HG03108 (cell line): Measurements from ENCODE around the gene SYNGR2.

Experiments used
- ATAC-seq: cut with Tn5 transposase; IDR thresholded peaks from one replicate; pipeline ENCODE4 v1.9.1; 2021; ENCODE audit warnings: moderate library complexity; ENCODE audit not compliant: unreplicated experiment

Gene SYNGR2

DNA sequence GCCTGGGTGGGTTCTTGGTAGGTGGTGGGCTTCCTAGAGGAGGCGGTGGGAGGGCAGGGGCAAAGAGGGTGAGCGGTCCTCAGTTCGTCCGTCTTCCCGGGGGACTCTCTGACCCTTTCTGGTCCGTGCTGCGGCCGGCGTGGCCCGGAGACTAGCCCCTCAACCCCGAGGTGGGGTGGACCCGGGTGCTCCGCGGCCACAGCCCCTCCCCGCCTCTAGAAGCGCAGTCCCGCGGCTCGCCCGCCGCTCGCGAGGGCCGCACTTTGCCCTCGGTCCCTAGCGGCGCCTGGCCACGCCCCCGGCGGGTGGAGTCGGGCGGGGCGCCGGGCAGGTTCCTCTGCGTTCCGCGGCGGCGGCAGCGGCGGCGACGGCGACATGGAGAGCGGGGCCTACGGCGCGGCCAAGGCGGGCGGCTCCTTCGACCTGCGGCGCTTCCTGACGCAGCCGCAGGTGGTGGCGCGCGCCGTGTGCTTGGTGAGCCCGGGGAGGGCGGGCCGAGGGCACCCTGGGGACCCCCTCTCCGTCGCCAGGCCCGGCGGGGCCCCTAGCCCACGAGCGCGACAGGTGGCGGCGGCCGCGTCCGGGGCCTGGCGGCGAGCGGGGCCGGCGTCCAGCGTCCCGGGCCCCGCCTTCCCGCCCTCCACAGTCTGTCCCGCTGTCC is at the start of gene SYNGR2:
Gene SYNGR2, plus strand, starts transcription at position 340 of the 661 bp plus-strand sequence. Its CDS starts 36 bp downstream, at position 376.
- ATAC-seq: peak; percentile 46

GRCh38 chr17:78118801-78119241 is 49.6 kb upstream of the SYNGR2 start:
- ATAC-seq: no peak

DNA sequence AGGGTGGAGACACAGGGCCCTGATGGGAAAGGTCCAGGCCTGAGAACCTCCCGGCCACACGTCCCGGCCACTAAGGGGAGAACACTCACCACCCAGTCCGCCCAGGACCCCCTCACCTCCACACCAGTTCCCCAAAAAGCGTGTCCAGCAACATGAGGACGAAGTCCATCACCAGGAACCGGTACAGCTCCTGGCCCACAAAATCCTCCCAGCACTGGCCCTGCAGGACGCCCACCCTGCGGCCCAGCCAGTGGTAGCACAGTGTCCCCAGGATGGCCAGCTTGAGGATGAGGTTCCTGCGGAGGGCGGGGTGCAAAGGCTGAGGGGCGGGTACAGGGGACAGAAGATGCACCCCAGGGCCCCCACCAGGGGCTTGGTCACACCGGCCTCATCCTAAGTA is 47.8 kb upstream of the SYNGR2 start:
- ATAC-seq: no peak

DNA sequence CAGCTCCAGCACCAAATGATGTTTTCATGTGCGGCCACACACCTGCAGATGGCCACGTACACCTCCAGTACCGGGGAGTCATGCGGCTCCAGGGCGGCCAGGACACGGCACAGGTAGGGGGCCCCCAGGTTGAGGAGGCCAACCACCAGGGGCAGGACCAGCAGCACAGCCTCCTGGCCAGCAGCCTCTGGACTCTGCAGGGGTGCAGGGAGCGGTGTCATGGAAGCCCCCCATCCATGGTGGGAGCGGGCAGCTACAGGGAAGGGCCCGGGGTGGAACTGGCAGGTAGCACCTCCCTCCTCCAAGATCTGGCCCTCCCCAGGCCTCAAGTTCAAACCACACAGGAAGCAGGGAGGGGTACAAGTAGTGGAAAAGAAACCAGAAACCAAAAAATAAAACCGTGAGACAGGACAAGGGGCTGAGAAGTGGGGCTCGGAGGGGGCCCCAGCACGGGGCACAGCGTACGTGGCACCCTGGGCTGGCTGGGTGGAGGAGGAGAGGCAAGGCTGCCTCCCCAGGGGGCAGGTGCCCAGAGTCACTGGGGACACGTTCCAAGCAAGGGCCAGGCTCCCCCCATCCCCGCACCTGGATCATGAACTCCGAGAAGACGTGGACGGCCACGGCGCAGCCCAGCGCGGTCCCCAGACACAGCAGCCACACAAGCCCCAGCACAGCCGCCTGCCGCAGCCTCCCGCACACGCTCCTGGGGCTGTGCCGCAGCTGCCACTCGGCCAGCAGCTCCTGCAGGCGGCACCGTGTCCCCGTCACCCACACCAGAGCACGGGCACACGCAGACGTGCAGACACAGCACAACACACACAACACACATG is 47.2 kb upstream of the SYNGR2 start:
- no peak for ATAC-seq

GRCh38 chr17:78121801-78122215 is 46.6 kb upstream of the SYNGR2 start:
- ATAC-seq: no peak

GRCh38 chr17:78122216-78122930 is 46.0 kb upstream of the SYNGR2 start:
- ATAC-seq: no peak

DNA sequence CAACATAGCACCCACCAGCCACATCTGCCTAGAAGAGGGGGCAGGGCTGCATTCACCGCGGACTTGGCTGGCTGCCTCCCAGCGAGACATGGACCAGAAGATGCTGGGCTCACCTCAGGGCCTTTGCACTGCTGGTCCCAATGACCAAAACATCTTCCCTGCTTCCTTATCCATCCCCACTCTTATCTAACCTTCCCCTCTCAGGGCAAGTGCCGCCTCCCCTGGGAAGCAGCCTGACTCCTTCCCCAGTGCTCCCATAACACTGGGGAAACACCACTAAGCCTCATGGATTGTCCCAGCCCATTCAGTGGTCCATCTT is 45.5 kb upstream of the SYNGR2 start:
- ATAC-seq: no peak

DNA sequence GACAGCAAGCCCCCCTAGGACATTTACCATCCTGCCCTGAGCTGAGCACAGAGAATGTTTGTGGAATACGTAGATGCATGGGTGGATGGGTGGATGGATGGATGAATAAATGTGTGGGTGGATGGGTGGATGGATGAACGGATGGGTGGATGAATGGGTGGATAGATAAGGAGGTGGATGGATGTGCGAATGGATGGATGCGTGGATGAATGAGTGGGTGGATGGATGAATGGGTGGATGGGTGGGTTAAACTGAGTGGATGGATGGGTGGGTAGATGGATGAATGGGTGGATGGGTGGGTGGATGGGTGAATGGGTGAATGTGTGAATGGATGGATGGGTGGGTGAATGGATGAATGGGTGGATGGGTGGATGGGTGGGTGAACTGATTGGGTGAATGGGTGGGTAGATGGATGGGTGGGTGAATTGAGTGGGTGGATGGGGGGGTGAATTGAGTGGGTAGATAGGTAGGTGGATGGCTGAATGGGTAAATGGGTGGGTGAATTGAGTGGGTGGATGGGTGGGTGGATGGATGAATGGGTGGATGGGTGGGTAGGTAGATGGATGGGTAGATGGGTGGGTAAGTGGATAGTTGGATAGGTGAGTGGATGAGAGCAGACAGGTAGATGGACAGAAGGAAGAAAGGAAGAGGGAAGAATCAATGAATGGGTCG is 45.0 kb upstream of the SYNGR2 start:
- no peak for ATAC-seq

DNA sequence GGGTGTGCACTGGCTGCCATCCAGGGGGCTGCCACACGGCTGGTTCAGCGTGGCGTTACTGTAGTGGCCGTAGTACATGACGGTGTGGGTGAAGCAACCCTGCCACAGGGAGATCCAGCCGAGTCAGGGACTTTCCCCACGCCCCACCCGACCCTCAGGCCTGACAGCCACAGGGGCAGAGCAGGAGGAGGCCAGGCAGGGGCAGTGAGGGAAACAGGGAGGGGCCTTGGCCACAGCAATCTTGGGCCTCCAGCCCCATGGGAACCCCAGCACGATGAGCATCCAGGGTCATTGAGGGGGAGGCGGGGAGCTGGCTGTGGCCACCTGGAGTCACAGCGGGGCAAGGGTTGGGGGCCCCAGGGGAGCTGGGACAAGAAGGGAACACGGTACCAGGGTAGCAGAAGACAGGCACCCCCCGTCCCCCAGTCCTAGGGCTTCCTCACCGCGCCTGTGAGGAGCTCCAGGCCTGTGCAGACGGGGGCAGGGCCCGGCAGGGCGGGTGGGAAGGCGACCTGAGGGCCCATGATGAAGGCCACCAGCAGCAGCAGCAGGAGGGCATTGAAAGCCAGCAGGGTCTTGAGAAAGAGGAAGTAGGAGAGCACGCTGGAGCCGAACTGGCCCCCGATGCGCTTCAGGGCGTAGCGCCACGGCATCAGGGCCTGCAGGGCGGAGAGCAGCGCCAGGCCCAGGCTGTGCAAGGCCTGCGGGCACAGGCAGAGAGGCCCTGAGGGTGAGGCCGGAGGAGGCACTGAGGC is 44.1 kb upstream of the SYNGR2 start:
- ATAC-seq: no peak

DNA sequence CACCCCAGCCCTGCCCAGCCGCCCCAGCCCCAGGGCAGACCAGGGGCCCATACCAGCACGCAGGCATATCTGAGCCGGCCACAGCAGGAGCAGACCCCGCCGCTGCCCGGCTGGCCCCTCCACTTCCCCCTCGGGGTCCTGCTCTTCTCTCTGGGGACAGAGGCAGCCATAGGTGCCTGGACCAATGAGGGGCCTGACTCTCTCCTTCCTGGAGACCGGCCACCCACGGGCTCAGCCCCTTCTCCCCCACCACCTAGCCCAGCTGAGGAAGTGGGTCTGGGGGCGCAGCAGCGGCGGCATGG is 43.6 kb upstream of the SYNGR2 start:
- ATAC-seq: no peak

- no peak for ATAC-seq
Observed at GRCh38 chr17:78125138-78125913, 43.1 kb upstream of the SYNGR2 start.

- no peak for ATAC-seq
Observed at GRCh38 chr17:78125976-78126894, 42.1 kb upstream of the SYNGR2 start.

- no peak for ATAC-seq
Observed at GRCh38 chr17:78126895-78127238, 41.5 kb upstream of the SYNGR2 start.

DNA sequence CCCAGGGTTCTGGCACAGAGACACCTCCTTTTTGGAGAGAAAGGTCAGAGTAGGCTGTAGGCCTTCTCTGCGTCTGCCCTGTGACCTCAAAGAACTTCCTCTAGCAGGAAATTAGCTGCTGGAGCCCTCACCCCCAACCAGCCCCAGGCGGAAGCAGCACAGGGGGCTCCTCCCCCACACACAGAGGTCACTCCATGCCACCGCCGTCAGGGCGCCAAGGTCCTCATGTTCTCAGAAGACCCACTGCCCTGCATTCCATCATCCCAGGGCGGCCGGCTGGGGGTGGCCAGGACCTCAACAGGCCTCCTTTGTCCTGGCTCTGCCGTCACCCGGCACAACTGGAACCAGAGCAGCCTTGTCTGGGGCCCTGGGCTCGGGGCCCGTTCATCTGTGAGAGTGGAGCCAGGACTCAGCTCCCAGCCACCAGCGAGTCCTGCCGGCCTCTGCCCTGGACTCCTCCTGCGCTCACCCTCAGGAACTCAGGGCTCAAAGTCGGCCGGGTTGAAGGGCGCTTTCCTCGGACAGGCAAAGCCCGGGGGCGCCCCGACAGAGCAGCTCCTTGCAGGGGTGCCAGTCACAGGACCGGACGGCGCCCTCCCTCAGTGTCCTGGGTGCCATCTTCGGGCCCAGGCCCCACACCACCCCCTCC is 41.0 kb upstream of the SYNGR2 start:
- no peak for ATAC-seq

DNA sequence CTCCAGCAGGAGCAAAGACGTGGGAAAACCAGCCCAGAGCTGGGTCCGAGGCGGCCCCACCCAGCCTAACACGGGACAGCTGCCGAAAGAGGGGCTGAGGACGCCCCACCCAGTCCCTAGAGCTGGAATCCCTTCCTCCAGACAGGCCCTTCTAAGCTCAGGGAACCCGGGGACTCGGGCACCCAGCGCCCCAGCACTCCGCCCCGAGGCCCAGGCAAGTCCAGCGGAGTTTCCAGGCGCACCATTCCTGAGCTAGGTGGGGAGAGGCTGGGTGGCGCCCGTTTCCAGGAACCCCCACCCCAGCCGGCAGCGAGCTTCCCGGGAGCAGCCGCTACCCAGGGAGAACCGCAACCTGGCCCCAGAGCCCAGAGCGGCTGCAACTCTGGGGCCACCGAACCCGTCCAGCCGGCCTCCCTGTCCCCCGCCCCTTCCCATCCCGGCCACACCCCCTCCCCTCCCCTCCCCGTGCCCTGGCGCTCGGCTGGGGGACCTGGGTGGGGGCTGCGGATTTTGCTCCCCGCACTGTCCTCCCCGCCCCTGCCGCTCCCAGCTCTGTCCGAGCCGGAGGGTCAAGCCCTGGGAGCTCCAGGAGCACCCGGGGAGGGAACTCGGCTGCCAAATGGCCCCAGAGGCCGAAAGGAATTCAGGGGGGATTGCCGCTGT is 40.4 kb upstream of the SYNGR2 start:
- ATAC-seq: no peak

DNA sequence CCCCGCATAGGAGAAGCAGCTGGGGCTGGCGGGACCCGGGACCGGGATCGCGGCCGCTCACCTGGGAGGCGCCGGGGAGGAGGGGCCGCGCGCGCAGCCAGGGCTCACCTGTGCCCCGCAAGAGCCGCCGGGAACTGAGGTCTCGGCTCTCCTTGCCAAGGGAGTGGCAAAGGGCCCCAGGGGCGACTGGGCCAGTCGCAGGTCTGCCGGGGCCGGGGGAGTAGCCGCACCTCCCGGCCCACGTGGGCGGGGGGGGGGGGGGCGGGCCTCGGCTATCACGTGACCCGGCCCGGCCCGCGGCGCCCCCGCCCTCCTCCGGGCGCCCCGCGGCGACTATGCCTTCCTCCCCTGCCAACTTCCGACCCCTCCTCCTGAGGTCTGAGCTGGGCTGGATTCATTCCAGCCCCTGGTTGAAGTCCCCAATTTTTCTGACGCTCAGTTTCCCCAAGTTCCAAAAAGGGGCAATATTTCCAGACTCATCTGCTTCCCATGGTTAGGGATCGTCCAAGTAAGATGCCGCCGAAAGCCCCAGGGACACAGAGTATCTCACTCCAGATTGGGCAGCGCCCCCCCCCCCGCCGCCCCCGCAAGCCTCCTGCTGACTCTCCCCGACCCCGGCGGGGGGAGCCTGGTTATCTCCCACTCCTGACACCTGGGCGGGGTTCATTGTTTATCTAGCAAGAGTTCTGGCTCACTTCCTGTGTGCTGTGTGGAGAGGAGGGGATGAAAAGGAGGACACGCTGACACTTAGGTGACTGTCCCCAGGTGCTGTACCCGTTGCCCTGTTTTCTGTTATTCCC is 39.6 kb upstream of the SYNGR2 start, which contains the start of gene TMC6:
Gene TMC6, minus strand, starts transcription at position 205 of the 800 bp plus-strand sequence. CDS start 1,923 bp downstream, outside the sequence.
- no peak for ATAC-seq
